ENCODE data around the gene CCDC14.
"Not testable (repeated sequence)": the region's sequence is repeated elsewhere in the genome, so short reads cannot be mapped to it uniquely, and the experiment has no call there.

The CCDC14 gene, protein sequence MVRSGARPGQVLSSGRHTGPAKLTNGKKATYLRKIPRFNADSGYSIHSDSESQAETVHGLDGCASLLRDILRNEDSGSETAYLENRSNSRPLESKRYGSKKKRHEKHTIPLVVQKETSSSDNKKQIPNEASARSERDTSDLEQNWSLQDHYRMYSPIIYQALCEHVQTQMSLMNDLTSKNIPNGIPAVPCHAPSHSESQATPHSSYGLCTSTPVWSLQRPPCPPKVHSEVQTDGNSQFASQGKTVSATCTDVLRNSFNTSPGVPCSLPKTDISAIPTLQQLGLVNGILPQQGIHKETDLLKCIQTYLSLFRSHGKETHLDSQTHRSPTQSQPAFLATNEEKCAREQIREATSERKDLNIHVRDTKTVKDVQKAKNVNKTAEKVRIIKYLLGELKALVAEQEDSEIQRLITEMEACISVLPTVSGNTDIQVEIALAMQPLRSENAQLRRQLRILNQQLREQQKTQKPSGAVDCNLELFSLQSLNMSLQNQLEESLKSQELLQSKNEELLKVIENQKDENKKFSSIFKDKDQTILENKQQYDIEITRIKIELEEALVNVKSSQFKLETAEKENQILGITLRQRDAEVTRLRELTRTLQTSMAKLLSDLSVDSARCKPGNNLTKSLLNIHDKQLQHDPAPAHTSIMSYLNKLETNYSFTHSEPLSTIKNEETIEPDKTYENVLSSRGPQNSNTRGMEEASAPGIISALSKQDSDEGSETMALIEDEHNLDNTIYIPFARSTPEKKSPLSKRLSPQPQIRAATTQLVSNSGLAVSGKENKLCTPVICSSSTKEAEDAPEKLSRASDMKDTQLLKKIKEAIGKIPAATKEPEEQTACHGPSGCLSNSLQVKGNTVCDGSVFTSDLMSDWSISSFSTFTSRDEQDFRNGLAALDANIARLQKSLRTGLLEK

DNA sequence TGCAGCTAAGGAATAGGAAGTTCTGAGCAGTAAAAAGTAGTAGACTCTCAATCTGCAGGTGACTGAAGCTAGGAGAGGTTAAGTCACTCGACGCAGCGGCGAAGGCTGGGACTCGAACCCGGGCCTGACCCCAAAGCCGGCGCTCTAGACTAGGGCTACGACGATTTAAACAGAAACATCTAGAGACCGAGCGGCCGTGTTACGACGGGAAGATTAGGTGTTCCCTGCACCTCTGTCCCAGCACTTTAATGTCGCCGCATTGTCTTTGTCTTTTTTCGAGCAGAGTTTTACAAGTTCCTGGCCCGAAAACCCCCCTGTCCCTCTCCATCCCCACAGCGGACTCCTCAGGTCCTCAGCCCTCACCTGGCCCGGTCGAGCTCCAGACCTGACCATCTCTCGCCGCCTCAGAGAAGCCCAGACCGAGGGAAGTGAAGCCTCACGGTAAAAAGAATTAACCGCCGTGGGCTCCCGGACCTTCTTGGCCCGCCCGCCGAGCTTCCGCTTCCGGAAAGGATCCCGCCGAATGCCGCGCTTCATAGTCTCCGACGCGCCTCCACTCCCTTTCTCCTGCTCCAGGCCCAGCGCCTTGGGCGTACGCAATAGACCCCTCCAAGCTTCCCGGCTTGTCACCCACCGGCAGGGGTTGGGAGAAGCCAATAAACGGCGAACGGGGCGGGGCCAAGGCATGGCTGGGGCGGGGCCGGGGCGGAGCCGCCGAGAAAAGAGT lies at the start of gene CCDC14:
TSS of gene CCDC14 (minus strand) at position 449 of the 727 bp plus-strand sequence. CDS start at position 393, 56 bp downstream.
- peak; percentile 99 for DNase-seq

DNA sequence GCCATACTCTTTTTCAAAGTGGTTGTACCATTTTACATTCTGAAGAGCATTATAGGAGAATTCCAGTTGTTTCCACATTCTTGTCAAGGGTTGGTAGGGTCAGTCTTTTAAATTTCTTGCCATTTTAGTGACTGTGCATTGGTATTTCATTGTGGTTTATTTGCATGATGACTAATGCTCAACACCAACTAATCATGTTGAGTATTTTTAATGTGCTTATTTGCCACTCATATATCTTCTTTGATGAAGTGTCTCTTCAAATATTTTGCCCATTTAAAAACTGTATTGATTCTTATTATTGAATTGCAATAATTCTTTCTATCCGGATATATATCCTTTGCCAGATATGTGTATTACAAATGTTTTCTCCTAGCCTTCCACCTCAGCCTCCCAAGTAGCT lies 47.3 kb upstream of the CCDC14 start:
- DNase-seq = not testable (repeated sequence)

DNA sequence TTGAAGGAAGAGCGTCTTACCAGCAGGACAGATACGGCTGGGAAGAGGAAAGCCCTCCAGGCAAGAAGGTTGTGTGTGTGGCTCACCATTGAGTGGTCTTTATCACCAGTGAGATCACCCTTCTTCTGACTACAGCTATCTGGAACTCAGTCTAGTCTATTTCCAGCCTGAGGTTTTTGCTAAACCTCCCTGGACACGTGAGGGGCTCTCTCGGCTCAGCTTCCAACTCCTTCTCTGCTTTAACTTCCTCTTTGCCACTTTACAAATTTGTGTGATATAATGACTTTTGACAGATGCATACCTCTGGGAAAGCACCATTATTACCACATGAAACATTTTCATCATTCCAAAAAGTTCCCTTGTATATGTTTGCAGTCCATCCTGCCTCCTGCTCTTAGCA lies 46.2 kb upstream of the CCDC14 start:
- peak; percentile 61 for DNase-seq

DNA sequence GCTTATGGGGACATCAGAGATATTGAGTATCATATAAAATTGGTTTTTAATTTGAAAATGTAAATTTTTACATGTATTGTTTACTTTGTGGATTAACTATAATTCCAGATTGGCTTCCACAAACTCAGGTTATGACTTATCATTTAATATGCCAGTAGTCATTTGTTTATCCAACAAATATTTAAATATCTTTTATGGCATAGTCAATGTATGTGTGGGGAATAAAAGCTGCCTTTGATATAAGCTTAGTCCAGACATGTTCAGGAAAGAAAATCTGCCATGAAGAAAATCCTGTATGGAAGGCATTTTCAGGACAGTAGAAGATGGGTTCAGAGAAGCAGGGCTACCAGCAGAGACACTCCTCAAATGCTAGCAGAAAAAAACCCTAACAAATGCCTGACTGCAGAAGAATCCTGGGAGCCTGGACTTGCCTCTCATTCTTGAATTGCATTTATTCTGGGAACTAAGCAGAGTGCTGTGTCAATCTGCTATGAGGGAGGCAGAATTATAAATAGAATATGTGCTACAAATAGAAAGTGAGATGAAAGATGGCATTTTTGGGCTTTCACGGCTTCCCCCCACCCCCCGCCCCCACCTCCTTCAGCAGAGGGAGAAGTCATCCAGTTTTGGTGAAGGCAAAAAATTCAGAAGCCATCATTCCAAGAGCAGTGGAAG lies 41.5 kb upstream of the CCDC14 start:
- not testable (repeated sequence) for DNase-seq

DNA sequence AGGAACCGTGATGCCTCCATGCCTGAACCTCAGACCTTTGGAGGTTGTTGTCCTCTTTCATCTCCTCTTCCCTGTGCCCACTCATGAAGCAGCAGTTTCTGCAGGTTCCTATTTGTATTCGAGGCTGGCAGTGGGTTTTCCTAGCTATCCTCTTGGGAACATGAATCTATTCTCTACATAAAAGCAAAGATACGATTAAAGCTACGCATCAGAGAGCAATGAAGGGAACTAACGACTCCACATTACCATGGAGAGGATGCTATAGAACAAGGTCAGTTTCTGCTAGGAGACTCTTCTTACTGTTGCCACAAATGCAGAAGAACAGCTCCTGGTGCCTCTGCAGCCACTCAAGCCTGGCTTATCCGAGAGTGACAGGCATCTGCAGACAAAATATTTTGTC lies 40.3 kb upstream of the CCDC14 start:
- not testable (repeated sequence) for DNase-seq

DNA sequence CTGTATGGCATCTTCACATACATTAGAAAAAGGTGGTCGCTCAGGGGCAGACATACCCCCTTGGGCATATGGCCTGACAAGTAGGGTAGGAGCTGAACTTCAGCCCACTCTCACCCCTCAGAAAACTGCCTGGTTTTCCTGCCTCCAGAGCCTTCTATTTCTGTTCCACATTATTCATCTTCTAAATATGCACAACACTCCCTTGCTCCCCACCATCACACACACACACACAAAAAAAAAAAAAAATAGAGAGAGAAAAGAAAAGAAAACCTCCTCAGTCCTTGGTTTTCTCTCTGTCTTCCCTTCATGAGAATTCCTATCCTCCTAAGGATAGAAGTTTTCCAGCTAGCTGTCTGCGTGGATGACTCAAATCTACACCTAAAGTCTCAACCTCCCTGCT lies 36.5 kb upstream of the CCDC14 start:
- DNase-seq = no peak

DNA sequence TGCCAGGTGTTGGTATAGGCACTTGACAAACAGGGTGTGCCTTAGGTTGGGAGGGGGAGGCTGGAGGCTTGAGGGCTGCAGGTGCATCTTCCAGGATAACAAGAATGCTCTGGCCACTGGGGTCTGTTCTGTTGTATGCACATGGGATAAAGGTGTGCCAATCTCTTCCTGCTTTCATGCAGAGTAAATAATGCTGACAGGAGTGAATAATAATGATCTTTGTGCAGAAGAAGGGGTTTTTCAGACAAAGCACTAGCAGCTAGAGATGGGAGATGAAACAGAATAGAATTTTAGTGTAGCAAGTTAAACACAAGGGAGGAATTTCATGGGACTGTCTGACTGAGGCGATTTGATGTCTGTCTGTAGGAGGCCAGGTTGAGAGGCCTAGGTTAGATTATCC lies 32.8 kb upstream of the CCDC14 start:
- DNase-seq = no peak

DNA sequence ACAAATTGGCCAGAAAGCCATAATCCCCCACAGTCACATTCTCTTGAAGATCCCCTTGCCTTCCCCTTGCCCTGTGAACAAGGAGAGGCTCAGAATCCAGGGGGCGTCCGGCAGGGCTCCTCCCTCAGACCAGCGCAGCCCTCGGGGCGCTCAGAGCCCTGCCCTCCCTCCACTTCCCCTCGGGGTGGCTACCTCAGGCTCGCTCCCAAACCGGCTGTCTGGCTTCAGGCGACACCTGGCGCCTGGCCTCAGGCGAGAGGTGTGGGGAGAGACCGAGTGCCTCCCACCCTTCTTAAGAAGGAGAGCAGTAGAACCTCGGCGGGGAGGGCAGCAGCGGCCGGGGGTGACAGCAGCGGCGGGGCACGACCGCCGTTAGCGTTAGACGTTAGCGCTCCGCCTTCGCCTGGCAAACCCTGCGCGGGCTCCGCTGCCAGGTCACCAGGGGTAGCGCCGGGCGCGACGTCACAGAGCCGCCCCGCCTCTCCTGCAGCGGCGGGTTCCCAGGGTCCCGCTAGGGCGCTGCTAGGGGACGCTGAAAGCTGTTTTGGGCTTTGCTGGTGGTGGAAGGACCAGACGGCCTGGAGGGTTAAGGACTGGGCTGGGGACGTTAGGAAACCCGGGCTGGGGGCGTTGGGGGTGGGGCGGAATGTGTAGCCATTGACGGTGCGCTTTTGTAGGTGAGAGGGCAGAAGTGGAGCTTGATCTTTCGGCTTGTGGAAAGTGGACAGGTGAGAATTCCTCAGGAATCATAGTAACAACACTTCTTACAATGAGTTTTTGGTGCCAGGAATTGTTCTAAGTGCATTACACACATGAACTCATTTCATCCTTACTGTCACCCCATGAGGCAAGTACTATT lies 30.9 kb upstream of the CCDC14 start, which contains the start of gene ROPN1:
TSS of gene ROPN1 (minus strand) at position 395 of the 859 bp plus-strand sequence. CDS start 11,643 bp downstream, outside the sequence.
- not testable (repeated sequence) for DNase-seq

DNA sequence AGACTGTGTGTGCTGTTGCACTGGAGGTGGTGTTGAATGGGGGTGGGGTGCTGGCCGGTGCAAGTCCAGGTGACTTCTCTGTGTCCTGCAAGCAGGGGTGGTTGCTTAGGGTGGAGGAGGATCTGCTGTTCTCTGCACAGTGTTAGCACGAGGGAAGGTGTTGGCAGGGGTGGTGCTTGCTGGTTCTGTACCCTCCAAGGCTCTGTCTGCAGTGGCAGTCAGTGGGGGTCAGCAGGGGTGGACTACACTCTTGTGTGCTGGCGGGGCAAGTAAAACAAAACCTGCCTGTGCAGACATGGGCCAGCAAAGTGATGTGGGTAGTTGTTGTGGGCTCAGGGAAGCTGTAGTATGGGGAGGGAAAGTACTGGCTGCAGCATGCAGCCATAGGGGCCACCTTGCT lies 25.4 kb upstream of the CCDC14 start:
- no peak for DNase-seq

DNA sequence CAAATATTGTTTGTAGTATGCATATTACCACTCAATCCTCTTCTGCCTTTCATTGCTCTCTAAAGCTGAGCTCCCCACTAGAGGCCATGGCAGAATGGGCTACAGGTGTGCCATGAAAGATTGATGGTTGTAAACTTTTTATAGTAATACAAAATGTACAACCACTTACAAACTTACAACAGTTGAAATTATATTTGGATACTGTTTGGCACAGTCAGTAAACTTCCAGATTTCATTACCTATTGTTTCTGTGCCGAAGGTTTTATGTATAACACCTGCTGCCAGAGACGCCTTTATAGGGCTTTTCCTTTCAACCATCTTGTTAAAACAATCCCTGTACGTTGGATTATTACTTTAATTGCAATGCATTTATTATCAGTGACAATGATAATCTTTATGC lies 23.9 kb upstream of the CCDC14 start:
- DNase-seq = no peak

DNA sequence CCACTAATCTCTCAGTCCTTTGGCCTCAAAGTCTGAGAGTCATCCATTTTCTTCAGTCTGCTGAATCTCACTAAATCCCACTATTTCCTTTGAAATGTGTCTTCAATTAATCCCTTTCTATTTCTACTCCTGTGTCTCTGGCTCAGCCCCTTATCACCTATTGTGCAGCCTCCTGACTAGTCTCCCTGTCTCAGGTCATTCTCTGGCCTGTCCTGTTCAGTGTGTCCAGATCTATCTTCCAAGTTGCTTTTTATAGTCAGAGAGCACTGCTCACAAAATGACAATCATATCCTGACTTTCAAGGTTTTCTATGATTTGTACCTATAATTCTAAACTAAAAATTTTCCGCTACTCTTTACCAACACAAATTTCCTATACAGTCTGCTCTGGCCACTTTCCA lies 23.3 kb upstream of the CCDC14 start:
- DNase-seq = no peak

DNA sequence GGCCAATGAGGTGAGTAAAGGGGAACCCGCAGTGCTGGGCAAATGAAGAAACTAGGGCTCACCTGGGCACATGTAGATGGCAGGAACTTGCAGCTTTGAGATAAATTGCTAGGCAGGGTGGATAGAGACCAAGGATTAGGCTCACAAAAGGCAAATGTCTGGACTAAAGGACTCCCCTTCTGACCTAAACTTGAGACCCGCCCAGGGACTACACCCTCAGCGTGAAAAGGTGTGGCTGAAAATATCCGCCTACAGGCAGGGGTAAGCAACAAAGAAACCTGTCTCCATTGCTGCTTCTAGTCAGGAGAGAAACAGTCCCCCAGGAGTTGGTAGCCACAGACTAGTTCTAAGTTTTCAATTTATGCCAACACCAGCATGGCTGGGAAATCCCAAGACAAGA lies 20.3 kb upstream of the CCDC14 start:
- not testable (repeated sequence) for DNase-seq

DNA sequence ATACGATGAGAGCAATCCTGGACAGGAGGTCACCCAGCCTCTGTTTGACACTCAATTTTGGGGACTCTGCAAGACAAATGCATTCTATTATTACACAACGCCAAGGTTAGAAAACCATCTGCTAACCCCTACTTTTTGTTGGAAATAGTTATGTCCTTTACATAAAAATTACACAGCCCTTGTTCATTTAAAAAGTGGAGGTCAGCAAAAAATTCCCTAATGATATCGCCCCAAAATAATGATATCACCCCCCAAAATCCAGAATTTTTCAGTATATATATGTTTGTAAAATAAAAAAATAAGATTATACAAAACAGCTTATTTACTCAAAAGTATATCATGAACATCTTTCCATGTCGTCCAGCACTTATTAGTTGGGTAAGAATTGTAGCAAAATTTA lies 19.5 kb upstream of the CCDC14 start:
- DNase-seq = no peak

DNA sequence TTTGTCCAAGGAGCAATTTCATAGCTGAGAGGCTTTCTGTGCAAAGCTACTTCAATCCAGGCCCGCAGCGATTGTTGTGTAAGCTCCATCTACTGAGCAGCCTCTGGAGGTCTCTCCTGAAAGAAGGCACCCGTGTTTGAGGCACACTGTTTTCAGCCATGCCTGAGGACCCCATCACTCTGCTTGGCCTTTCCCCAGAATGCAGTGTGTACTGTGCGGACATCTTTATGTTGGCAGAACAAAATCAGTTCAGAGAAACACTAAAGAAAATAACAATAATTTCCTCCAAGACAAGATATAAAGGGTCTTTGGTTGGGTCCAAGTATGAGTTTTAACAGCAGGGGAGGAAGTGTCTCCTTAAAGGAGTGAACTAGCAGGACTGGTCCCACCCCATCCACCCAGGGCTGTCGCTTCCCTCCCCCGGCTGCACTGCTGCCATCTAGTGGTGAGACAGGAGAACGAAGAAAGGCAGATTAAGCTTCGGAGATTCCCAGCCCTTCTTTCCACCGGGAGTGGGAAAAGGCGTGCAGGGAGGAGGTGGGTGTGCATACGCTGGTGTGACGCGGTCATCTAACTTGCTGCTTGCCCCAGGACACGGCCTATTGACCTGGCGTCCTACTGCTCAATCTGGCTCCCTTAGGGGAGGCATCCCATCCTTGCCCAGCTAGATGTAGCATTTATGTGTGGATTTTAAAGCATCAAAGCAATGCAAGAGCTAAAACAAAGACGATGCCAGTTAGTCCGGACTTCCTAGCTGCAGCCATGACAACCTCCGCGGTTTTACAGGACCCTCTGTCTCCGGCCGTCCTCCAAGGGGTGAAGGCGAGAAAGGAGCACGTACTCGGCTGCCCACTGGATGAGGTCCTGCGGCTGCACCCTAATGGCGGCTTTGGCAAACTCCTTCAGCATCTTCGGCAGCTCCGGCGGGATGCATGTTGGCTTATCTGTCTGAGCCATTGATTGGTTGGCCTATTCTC lies 18.8 kb upstream of the CCDC14 start:
- DNase-seq = not testable (repeated sequence)

DNA sequence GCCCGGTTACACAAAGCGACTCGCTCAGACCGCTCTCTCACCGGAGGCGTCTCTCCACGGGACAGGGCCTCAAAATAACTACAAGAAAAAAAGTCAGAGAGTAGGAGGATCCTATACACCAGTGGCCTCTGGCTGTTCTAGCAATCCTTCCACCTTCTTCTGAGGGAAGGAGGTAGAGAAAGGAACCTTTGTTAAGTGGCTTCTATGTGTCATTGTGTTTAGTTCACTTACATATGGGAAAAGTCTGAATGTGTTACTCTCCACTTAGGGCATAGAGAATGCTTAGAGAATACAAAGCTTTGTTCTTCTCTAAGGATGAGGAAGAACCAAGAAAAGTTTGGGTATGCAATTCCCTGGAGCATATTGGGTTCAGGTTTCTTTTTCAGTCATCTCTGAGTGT lies 15.9 kb upstream of the CCDC14 start:
- DNase-seq = not testable (repeated sequence)

DNA sequence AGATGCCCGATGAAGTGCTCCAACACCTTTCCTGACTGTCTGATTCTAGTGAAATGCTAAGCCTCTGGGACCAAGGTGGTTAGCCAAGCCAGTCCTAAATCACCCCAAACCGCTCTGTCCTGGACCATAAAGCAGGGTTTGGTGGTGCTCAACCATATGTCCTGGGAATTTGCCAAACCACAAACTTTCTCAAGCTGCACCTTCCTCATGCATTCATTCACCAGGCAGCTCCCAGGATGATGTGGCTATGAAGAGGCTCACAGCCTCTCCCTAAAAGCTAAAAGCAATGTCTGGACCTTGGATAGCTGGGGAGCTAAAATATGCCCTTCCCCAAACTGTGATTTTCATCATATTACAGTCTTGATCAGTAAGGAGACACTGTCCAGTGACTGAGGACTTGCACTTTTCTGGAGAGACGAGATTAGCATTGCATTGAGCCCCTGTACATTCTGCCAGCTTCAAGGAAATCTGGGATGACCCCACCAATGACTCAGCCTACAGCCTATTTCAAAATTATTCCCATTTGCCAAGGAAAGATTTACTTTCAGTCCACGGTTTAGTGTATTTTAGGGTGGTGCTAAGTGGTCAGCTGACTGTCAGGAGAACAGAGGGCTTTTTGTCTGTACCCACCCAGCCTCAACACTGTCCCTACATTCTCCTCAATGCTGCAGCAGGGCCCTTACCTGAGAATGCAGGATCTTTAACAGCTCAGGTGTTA lies 15.3 kb upstream of the CCDC14 start:
- not testable (repeated sequence) for DNase-seq

DNA sequence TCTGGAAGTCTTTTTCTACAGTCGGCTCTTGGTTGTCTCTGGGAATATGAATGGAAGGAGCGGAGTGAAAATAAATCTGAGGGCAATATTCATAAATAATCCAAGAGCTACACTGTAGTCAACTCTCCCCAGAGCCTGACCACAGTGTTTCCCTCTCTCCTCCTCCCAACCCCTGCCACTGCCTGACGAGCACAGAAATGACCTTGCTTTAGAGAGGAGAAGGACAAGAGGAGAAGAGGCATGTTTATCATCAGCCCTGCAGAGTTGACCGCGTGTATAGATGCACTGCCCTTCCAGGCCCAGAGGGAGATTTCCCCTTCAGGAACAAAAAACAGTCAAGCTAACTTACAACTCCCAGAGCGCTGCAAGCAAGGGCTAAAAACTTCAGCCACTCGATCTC lies 14.0 kb upstream of the CCDC14 start:
- not testable (repeated sequence) for DNase-seq

DNA sequence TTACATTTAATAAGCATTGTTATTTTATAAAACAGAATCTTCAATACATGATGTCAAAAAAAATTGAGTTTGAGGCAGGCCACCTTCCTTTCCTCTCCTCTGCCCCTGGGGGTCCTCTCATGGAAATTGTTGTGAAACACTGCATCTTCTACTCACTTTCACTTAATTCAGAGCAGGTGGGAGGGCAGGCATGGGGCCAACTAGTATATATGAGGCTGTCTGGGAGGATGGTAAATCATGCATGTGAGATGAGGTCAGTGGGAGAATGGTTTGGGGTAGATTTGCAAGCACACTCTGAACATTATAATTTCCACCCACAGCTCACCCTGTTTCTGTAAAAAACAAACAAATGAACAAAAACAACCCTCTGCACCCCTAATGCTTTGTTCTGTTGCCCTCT lies 10.4 kb upstream of the CCDC14 start:
- DNase-seq = no peak

DNA sequence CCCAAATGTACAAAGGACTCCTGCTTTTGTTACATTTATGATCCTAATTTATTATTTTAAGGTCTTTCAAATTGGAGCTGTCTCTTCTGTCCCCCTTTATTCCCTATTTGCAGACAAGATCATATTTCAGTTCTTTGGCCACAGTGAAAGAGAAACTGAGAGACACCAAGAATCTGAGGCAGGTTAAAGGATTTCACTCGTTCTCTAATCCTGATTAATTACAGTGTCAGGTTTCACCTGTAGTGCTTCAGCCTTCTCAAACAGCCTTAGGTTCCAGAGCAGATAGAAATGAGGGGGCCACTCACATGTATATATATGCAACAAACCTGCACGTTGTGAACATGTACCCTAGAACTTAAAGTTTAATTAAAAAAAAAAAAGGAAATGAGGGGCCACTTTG lies 6.2 kb upstream of the CCDC14 start:
- not testable (repeated sequence) for DNase-seq

Data from hematopoietic multipotent progenitor cell treated with erythropoietin and hydrocortisone succinate and interleukin-3 and kit ligand, for 4 days (in vitro differentiated cells).